K562 (cell line): ENCODE results near the gene B9D2. TPM values are rescaled to one million over a fixed set of nuclear protein-coding genes. Genes with fewer than 3 reads are reported as not detected.

Experiments
- MCM3 ChIP-seq: fragments of 450-650 bp; IDR thresholded peaks from 2 replicates; pipeline ENCODE4 v1.6.1; 2016
- ZBTB33 ChIP-seq: sonication (generic); formaldehyde crosslinking; IDR thresholded peaks from 2 replicates; pipeline ENCODE4 v1.8.1; 2023; ENCODE audit warnings: mild to moderate bottlenecking, missing genetic modification reagents
- ZBTB40 ChIP-seq, 2 experiments: fragments of 450-650 bp in 1 of 2; sonication (generic) in 1 of 2; formaldehyde crosslinking in 1 of 2; IDR thresholded peaks; 2 replicates each; pipeline versions ENCODE4 v1.7.1 to v1.9.0; 2016 to 2022; ENCODE audit warnings: inconsistent platforms in 1 of 2, mild to moderate bottlenecking in 1 of 2, missing genetic modification reagents in 1 of 2
- ZBTB7A ChIP-seq: IDR thresholded peaks from 2 replicates; pipeline ENCODE4 v1.6.1; 2011; ENCODE audit warnings: low read depth, mild to moderate bottlenecking, low read length, moderate library complexity, borderline replicate concordance; ENCODE audit not compliant: control insufficient read depth
- ZMIZ1 ChIP-seq, 2 experiments: fragments of 150-350 bp in 1 of 2; IDR thresholded peaks; 2 replicates each; pipeline ENCODE4 v1.6.1; 2012 to 2016; ENCODE audit warnings: low read depth in 2 of 2, low read length in 2 of 2, mild to moderate bottlenecking in 1 of 2, moderate library complexity in 1 of 2
- polyA plus RNA-seq, 8 experiments: library from polyadenylated mRNA; depleted of rRNA in 4 of 8; stranded (reverse) in 5 of 8; unstranded in 3 of 8; fragments of >200 nt; fragmentation: Nextera tagmentation in 2 of 8; fragmentation: Illumina TruSeq in 1 of 8; extraction: Ambion mirVana in 2 of 8; extraction: Trizol in 1 of 8; gene quantifications; 2 replicates each; pipeline versions ENCODE4 v1.2.1 to v1.2.3, GENCODE V29; 2011 to 2014; ENCODE audit warnings: inconsistent platforms in 1 of 8, missing spikeins in 1 of 8
- total RNA-seq, 7 experiments: library from RNA; depleted of rRNA in 6 of 7; stranded (reverse); fragments of >200 nt in 6 of 7; fragmentation: Illumina TruSeq in 2 of 7; extraction: Trizol in 2 of 7; gene quantifications; 2 replicates each; pipeline versions ENCODE4 v1.2.1 to v1.2.3, GENCODE V29; 2011 to 2021; ENCODE audit warnings: low replicate concordance in 1 of 7

B9D2 gene
- total and polyA plus RNA-seq, 9 of the 15 experiments (the other 6 are each of a cell fraction or from before 2014, with no cell fraction given), result 0.83 to 6.9 (median 2.8) TPM

- TF ChIP-seq ZBTB7A (peak; percentile 37; the same call in 1 of the 2 replicates), ZMIZ1 (IDR thresholded peaks at IDR 0.05; ENCODE audit: low read depth in 2 of 2, low read length in 2 of 2) (0 out of 4 replicates have a peak, but pooled peaks of 1 of the 2 experiments have one; percentile 16), ZBTB33 (CRISPR knock-in tag) (no peak), ZBTB40 (IDR thresholded peaks at IDR 0.05) (peak; percentile 43; the same call in 1 of the 2 replicates), ZBTB40 (CRISPR knock-in tag; IDR thresholded peaks at IDR 0.05) (no peak), MCM3 (no peak)
These were observed 36.8 kb downstream of the B9D2 start (continued) for GRCh38 chr19:41327076-41327575.
